H1 (cell line): ENCODE measurements around the gene SH3BGRL. TPM values are rescaled to one million over a fixed set of nuclear protein-coding genes. Genes with fewer than 3 reads are reported as not detected.

Source experiments
- CTCF ChIA-PET: fragments of 300-600 bp; sonication (Branson Sonifier 250); formaldehyde crosslinking; loops from one replicate; lab custom pipeline; 2021; ENCODE audit not compliant: partially characterized antibody; lab: Charles Lee
- POLR2A ChIA-PET: fragments of 300-600 bp; sonication (Branson Sonifier 250); formaldehyde crosslinking; loops from one replicate; lab custom pipeline; 2021; ENCODE audit warnings: inconsistent platforms; ENCODE audit not compliant: partially characterized antibody; lab: Charles Lee
- DNase-seq, 2 experiments: peaks; one replicate each; pipeline versions ENCODE4 v3.0.0 to v3.0.0-alpha.2; 2010 to 2022; ENCODE audit warnings: low spot score in 2 of 2, low read depth in 1 of 2, mixed read lengths in 1 of 2
- FAIRE-seq: peaks from 2 replicates; lab custom pipeline; 2011; peaks lifted over from hg19 to GRCh38; lab: Jason Lieb, UNC
- H2AFZ ChIP-seq: 2 replicates; pipeline ENCODE4 v1.8.1; 2012; ENCODE audit warnings: low read length, inconsistent platforms
- H2AK5ac ChIP-seq: 2 replicates; pipeline ENCODE4 v1.6.1; 2013; ENCODE audit warnings: low read depth, low read length
- H2BK120ac ChIP-seq: replicated peaks from 2 replicates; pipeline ENCODE3; 2013; ENCODE audit warnings: low read depth, low read length, inconsistent platforms
- H2BK12ac ChIP-seq: 2 replicates; pipeline ENCODE4 v1.6.1; 2013; ENCODE audit warnings: low read depth, low read length
- H2BK15ac ChIP-seq: 2 replicates; pipeline ENCODE4 v1.6.1; 2013; ENCODE audit warnings: low read length
- H2BK20ac ChIP-seq: 2 replicates; pipeline ENCODE4 v1.6.1; 2013; ENCODE audit warnings: low read length
- H2BK5ac ChIP-seq: 2 replicates; pipeline ENCODE4 v1.6.1; 2013; ENCODE audit warnings: low read depth, low read length
- H3K14ac ChIP-seq: 2 replicates; pipeline ENCODE4 v1.6.1; 2013; ENCODE audit warnings: inconsistent platforms; ENCODE audit not compliant: insufficient read length
- H3K18ac ChIP-seq: 2 replicates; pipeline ENCODE4 v1.6.1; 2013; ENCODE audit warnings: low read length; ENCODE audit errors: extremely low read depth
- H3K23ac ChIP-seq: 2 replicates; pipeline ENCODE4 v1.6.1; 2013; ENCODE audit warnings: inconsistent platforms; ENCODE audit not compliant: insufficient read length
- H3K23me2 ChIP-seq: 2 replicates; pipeline ENCODE4 v1.6.1; 2013; ENCODE audit warnings: low read depth, low read length
- H3K27ac ChIP-seq: 2 replicates; pipeline ENCODE4 v1.6.1; 2011; ENCODE audit warnings: low read depth, low read length, inconsistent platforms
- H3K27me3 ChIP-seq, 4 experiments: replicated peaks in 1 of 4; 1 replicate in 1 of 4; 2 replicates in 3 of 4; pipeline versions ENCODE4 v1.6.1 to v1.8.1; 2011 to 2013; ENCODE audit warnings: low read length in 3 of 4, mild to moderate bottlenecking in 3 of 4, inconsistent platforms in 2 of 4, mixed read lengths in 2 of 4, moderate library complexity in 1 of 4; ENCODE audit not compliant: control insufficient read depth in 3 of 4, insufficient read depth in 3 of 4; ENCODE audit errors: extremely low read depth in 1 of 4
- H3K36me3 ChIP-seq, 4 experiments: 2 replicates each; pipeline versions ENCODE4 v1.6.1 to v1.8.1; 2011 to 2013; ENCODE audit warnings: mild to moderate bottlenecking in 4 of 4, low read length in 3 of 4, moderate library complexity in 2 of 4, control low read depth in 1 of 4, inconsistent platforms in 1 of 4; ENCODE audit not compliant: insufficient read depth in 4 of 4, control insufficient read depth in 2 of 4
- H3K4ac ChIP-seq: replicated peaks from 2 replicates; pipeline ENCODE3; 2013; ENCODE audit warnings: low read length, low read depth, mixed read lengths, inconsistent platforms; ENCODE audit not compliant: insufficient read length
- H3K4me1 ChIP-seq, 4 experiments: replicated peaks in 1 of 4; 1 replicate in 1 of 4; 2 replicates in 3 of 4; pipeline versions ENCODE4 v1.6.1 to v1.8.1; 2011 to 2013; ENCODE audit warnings: low read length in 3 of 4, inconsistent platforms in 2 of 4, mixed read lengths in 1 of 4; ENCODE audit not compliant: insufficient read depth in 4 of 4, control insufficient read depth in 3 of 4
- H3K4me2 ChIP-seq, 2 experiments: 2 replicates each; pipeline versions ENCODE4 v1.6.1 to v1.8.1; 2011 to 2013; ENCODE audit warnings: low read depth in 2 of 2, low read length in 2 of 2, control low read depth in 1 of 2, inconsistent platforms in 1 of 2, mild to moderate bottlenecking in 1 of 2; ENCODE audit not compliant: insufficient read depth in 1 of 2
- H3K4me3 ChIP-seq, 4 experiments: fragments of 200-600, 300-600 bp in 1 of 4; sonication (generic), shearing (Covaris generic), sonication (Bioruptor Twin) in 1 of 4; 2 replicates each; pipeline versions ENCODE4 v1.5.1 to v1.8.1; 2011 to 2016; ENCODE audit warnings: low read length in 4 of 4, low read depth in 3 of 4, control low read depth in 2 of 4, inconsistent platforms in 2 of 4, mild to moderate bottlenecking in 2 of 4, mixed read lengths in 1 of 4, moderate library complexity in 1 of 4; ENCODE audit not compliant: insufficient read depth in 2 of 4; ENCODE audit errors: extremely low read depth in 1 of 4
- H3K56ac ChIP-seq: replicated peaks from 2 replicates; pipeline ENCODE3; 2013; ENCODE audit warnings: low read depth, mild to moderate bottlenecking, mixed read lengths, low read length, inconsistent platforms; ENCODE audit not compliant: insufficient read length
- H3K79me1 ChIP-seq: 2 replicates; pipeline ENCODE4 v1.6.1; 2013; ENCODE audit warnings: low read depth, low read length, control low read depth
- H3K79me2 ChIP-seq, 2 experiments: 2 replicates each; pipeline versions ENCODE4 v1.6.1 to v1.8.1; 2012 to 2013; ENCODE audit warnings: low read length in 2 of 2, mild to moderate bottlenecking in 2 of 2, inconsistent platforms in 1 of 2; ENCODE audit not compliant: insufficient read depth in 2 of 2, control insufficient read depth in 1 of 2
- H3K9ac ChIP-seq, 4 experiments: replicated peaks in 1 of 4; 1 replicate in 1 of 4; 2 replicates in 3 of 4; pipeline versions ENCODE4 v1.6.1 to v1.8.1; 2011 to 2013; ENCODE audit warnings: low read depth in 3 of 4, low read length in 3 of 4, control low read depth in 2 of 4, mild to moderate bottlenecking in 2 of 4, moderate library complexity in 2 of 4, inconsistent platforms in 1 of 4; ENCODE audit errors: extremely low read depth in 1 of 4
- H3K9me3 ChIP-seq, 2 experiments: 2 replicates each; pipeline versions ENCODE4 v1.6.1 to v1.8.1; 2012 to 2013; ENCODE audit warnings: mild to moderate bottlenecking in 2 of 2, moderate library complexity in 2 of 2, control low read depth in 1 of 2, inconsistent platforms in 1 of 2, low read depth in 1 of 2, low read length in 1 of 2, mixed read lengths in 1 of 2; ENCODE audit not compliant: insufficient read depth in 2 of 2
- H4K20me1 ChIP-seq, 2 experiments: replicated peaks in 1 of 2; 2 replicates each; pipeline versions ENCODE3 to v1.8.1; 2011 to 2013; ENCODE audit warnings: inconsistent platforms in 2 of 2, low read length in 2 of 2, mild to moderate bottlenecking in 1 of 2; ENCODE audit not compliant: insufficient read depth in 2 of 2, control insufficient read depth in 1 of 2
- H4K5ac ChIP-seq: 2 replicates; pipeline ENCODE4 v1.6.1; 2013; ENCODE audit warnings: low read length, low read depth, mixed read lengths, inconsistent platforms; ENCODE audit not compliant: insufficient read length
- H4K8ac ChIP-seq: 2 replicates; pipeline ENCODE4 v1.8.0; 2013; ENCODE audit warnings: mild to moderate bottlenecking, moderate library complexity, low read length, inconsistent platforms; ENCODE audit not compliant: insufficient read depth; ENCODE audit errors: extremely low read depth
- H4K91ac ChIP-seq: replicated peaks from 2 replicates; pipeline ENCODE3; 2013; ENCODE audit warnings: low read length, mixed read lengths, inconsistent platforms; ENCODE audit not compliant: insufficient read length
- ATF3 ChIP-seq: IDR thresholded peaks from 2 replicates; pipeline ENCODE4 v1.6.1; 2011; ENCODE audit warnings: low read depth, mild to moderate bottlenecking, low read length; ENCODE audit not compliant: insufficient read depth
- CBX5 ChIP-seq: fragments of 300-800, 300-1000 bp; sonication (generic); IDR thresholded peaks from 2 replicates; pipeline ENCODE4 v1.7.1; 2016; ENCODE audit warnings: antibody characterized with exemption, low read length, low read depth
- CEBPB ChIP-seq: IDR thresholded peaks from 2 replicates; pipeline ENCODE4 v1.6.1; 2012; ENCODE audit warnings: low read depth, low read length
- CREB1 ChIP-seq: IDR thresholded peaks from 2 replicates; pipeline ENCODE4 v1.6.1; 2012; ENCODE audit warnings: inconsistent platforms
- CTBP2 ChIP-seq: IDR thresholded peaks from 2 replicates; pipeline ENCODE4 v1.7.0; 2011; ENCODE audit warnings: borderline replicate concordance, mild to moderate bottlenecking, moderate library complexity, mixed read lengths, low read length; ENCODE audit not compliant: insufficient read depth, insufficient read length
- EZH2 ChIP-seq: fragments of 200-600 bp; sonication (generic); IDR thresholded peaks from 2 replicates; pipeline ENCODE4 v1.7.1; 2012; ENCODE audit warnings: low read depth, mild to moderate bottlenecking, moderate library complexity, low read length, inconsistent platforms; ENCODE audit not compliant: severe bottlenecking
- PHF8 ChIP-seq: fragments of 200-600 bp; sonication (generic); conservative IDR thresholded peaks from 2 replicates; pipeline ENCODE4 v1.7.1; 2012; ENCODE audit warnings: low read depth, mild to moderate bottlenecking, inconsistent platforms, low read length, moderate library complexity
- POLR2AphosphoS5 ChIP-seq: IDR thresholded peaks from 2 replicates; pipeline ENCODE4 v1.6.1; 2011; ENCODE audit warnings: low read depth, low read length
- SIRT6 ChIP-seq: IDR thresholded peaks from one replicate; pipeline ENCODE4 v1.7.1; 2012; ENCODE audit warnings: low read length, inconsistent platforms
- TAF1 ChIP-seq: IDR thresholded peaks from 2 replicates; pipeline ENCODE4 v1.6.1; 2011; ENCODE audit warnings: mild to moderate bottlenecking, low read depth, low read length
- TAF7 ChIP-seq: optimal IDR thresholded peaks from 2 replicates; pipeline ENCODE3; 2011; ENCODE audit warnings: low read depth, mild to moderate bottlenecking, inconsistent platforms, low read length, moderate library complexity, borderline replicate concordance
- USF2 ChIP-seq: IDR thresholded peaks from 2 replicates; pipeline ENCODE4 v1.6.1; 2011; ENCODE audit warnings: low read length, improper control_type of control experiment
- ZNF274 ChIP-seq: IDR thresholded peaks from 2 replicates; pipeline ENCODE4 v1.7.0; 2012; ENCODE audit warnings: low read length, borderline replicate concordance; ENCODE audit errors: extremely low read depth
- WGBS, 2 experiments: shearing (Covaris generic) in 1 of 2; methylation state at CpG; one replicate each; pipeline versions ENCODE4 v1.1.6 to v1.1.7; 2013 to 2015; ENCODE audit warnings: low lambda C conversion rate in 2 of 2, mixed read lengths in 2 of 2, inconsistent platforms in 1 of 2, low coverage in 1 of 2, missing lambda C conversion rate in 1 of 2; ENCODE audit not compliant: insufficient replicate concordance in 2 of 2, insufficient coverage in 1 of 2, insufficient read length in 1 of 2; ENCODE audit errors: extremely low coverage in 1 of 2, missing lambda C conversion rate in 1 of 2; 5-methylcytosine and 5-hydroxymethylcytosine counted together
- polyA plus RNA-seq, 7 experiments: library from polyadenylated mRNA; depleted of rRNA in 3 of 7; stranded (reverse) in 5 of 7; unstranded in 2 of 7; fragments of >200 nt in 5 of 7; fragments of 200-250 nt in 2 of 7; gene quantifications; 1 replicate in 5 of 7; 2 replicates in 1 of 7; 4 replicates in 1 of 7; pipeline versions ENCODE4 v1.2.1 to v1.2.3, GENCODE V29; 2011 to 2013; ENCODE audit warnings: missing spikeins in 2 of 7, mixed read lengths in 2 of 7
- total RNA-seq: library from RNA; stranded (reverse); fragmentation: NEBNext Ultra II Directional; extraction: Animal tissue kit (Norgen Biotek cat#: 25700); gene quantifications from 2 replicates; pipeline ENCODE4 v1.2.1, GENCODE V29; 2021

Gene SH3BGRL
- total and polyA plus RNA-seq, 2 of the 8 experiments (the other 6 are each of a cell fraction or from before 2014, with no cell fraction given), result 36.3 to 49.6 TPM

- no peak overlapping the region for H2BK120ac ChIP-seq
- H3K4me1 ChIP-seq, result no peaks in the 10 kb centered on the region
- H3K27ac ChIP-seq, result no peak overlapping the region
- no peaks in the 10 kb centered on the region for H3K36me3 ChIP-seq
- DNase-seq (no peak), FAIRE-seq (no peak)
- H2BK5ac ChIP-seq, result no peak overlapping the region
- no peaks in the 10 kb centered on the region for H3K27me3 ChIP-seq
- no peak overlapping the region for H3K4ac ChIP-seq
- 100% methylated on average over 1 of the region's 1 CpG; no CpG with 5 or more reads in 1 of the 2 experiments for WGBS, 2 experiments
- H2BK15ac ChIP-seq, result no peak overlapping the region
- H3K23me2 ChIP-seq, result no peaks in the 10 kb centered on the region
- H4K8ac ChIP-seq, result no peak overlapping the region
- no peak overlapping the region for H4K5ac ChIP-seq
- H4K91ac ChIP-seq, result no peak overlapping the region
- no peak overlapping the region for H3K9ac ChIP-seq
- no peak overlapping the region for H3K23ac ChIP-seq
- no peak overlapping the region for H2AFZ ChIP-seq
- TF ChIP-seq USF2 (no peak), CREB1 (no peak), TAF1 (no peak), CEBPB (no peak), POLR2AphosphoS5 (no peak), ZNF274 (no peak), PHF8 (no peak), CTBP2 (no peak), TAF7 (no peak), SIRT6 (no peak), ATF3 (no peak), CBX5 (no peak), EZH2 (no peak)
- H2BK20ac ChIP-seq, result no peak overlapping the region
- no peak overlapping the region for H2AK5ac ChIP-seq
- ChIA-PET CTCF (interaction anchor here (1.0 kb wide), 1 partner anchor 30 kb away, joined by 6 read pairs; the partner anchor contains the start of genes HMGN5 and SH3BGRL), POLR2A (no interaction called here)
- no peak overlapping the region for H3K4me2 ChIP-seq
- H3K18ac ChIP-seq, result no peak overlapping the region
- no peak overlapping the region for H3K14ac ChIP-seq
- no peak overlapping the region for H3K4me3 ChIP-seq
- H3K9me3 ChIP-seq, result no peaks in the 10 kb centered on the region
- H2BK12ac ChIP-seq, result no peak overlapping the region
- peaks cover 0 to 11% of the 10 kb centered on the region in 2 experiments; a peak in 2 of 4 replicates for H3K79me2 ChIP-seq
- no peaks in the 10 kb centered on the region for H4K20me1 ChIP-seq
- no peak overlapping the region for H3K56ac ChIP-seq
- H3K79me1 ChIP-seq, result no peaks in the 10 kb centered on the region
Measured at GRCh38 chrX:81231476-81231875, 29.6 kb downstream of the SH3BGRL start.
